Memory B cell (primary cell): Measurements from ENCODE around the gene SV2B.

Experiments
- ATAC-seq: fragments of 150-1000 bp; cut with Tn5 transposase; 2 replicates; pipeline ENCODE4 v1.10.0; 2021; ENCODE audit warnings: low read depth, mild to moderate bottlenecking, moderate library complexity
- DNase-seq, 2 donors: peaks; one replicate each; pipeline ENCODE4 v3.0.0; 2022; ENCODE audit warnings: low spot score in 2 of 2
- H3K27ac Mint-ChIP-seq: one replicate; pipeline ENCODE4 v1.8.0; 2022; ENCODE audit warnings: mild to moderate bottlenecking, moderate library complexity, mixed read lengths
- H3K27me3 Mint-ChIP-seq: one replicate; pipeline ENCODE4 v1.8.0; 2022; ENCODE audit warnings: mixed read lengths
- H3K36me3 Mint-ChIP-seq: one replicate; pipeline ENCODE4 v1.8.0; 2022; ENCODE audit warnings: mild to moderate bottlenecking, mixed read lengths
- H3K4me1 Mint-ChIP-seq: one replicate; pipeline ENCODE4 v1.8.0; 2022; ENCODE audit warnings: mixed read lengths
- H3K4me3 Mint-ChIP-seq: one replicate; pipeline ENCODE4 v1.8.0; 2022; ENCODE audit warnings: mild to moderate bottlenecking, moderate library complexity, mixed read lengths
- H3K9me3 Mint-ChIP-seq: one replicate; pipeline ENCODE4 v1.8.0; 2022; ENCODE audit warnings: mixed read lengths

The SV2B gene

DNA sequence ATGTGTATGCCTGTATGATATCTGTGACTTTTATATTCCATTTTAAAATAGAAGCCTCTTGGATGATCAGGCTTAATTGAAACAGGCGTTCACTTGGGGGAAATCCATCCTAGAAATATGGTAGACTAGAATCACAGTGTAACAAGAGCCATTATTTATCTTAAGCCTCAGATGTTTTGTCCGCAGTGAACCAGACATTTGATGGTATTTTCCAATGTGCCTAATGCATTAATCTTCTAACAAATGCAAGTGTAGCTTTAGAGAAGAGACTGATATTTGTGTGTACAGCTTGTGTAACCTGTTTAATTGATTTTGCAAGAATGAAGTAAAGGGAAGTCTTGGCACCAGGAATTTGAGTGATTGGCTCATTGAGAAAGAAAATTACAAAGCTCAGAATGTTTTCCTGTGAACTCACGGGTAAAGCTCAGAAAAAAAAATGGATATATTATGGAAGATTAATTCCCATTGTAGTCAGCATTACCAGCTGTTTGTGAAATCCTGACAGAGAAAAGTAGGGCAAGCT lies 155.7 kb downstream of the SV2B start:
- Mint-ChIP-seq H3K4me3 (no peak overlapping the region), H3K4me1 (no peaks in the 10 kb centered on the region), H3K27me3 (peaks cover 18% of the 10 kb centered on the region), H3K27ac (no peak overlapping the region), H3K9me3 (no peaks in the 10 kb centered on the region), H3K36me3 (no peaks in the 10 kb centered on the region)
- DNase-seq (no peak), ATAC-seq (no peak)

DNA sequence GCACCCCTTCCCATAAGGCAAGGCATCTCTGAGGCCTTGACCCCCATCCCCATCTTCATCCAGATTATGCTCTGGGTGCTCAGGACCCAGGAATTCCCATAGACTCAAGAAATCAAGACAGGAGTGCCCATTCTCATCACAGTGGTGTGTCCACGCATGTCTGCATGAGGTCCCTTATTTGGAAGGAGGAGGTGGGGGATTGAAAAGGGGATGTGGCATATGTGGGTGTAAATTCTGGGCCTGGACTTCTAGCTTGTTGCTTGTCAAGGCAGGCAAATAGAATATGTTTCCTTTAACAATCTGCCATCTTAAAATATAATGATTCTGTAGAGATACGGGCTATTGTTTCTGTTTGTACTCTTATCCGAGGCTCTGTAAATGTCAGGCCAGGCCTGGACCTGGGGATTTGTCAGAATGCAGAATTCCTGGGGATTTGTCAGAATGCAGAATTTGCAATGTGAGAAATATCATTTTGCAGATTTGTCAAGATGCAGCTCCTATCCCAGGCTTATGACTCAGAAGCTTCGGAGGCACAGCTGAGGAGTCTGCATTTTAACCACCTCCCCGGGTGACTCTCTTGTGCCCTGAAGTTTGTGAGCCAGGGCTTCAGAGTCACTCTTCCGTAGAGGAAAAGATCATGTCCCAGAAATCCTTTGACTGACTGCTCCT lies 157.8 kb downstream of the SV2B start:
- Mint-ChIP-seq H3K27me3 (peaks cover 18% of the 10 kb centered on the region), H3K4me3 (no peak overlapping the region), H3K27ac (no peak overlapping the region), H3K9me3 (no peaks in the 10 kb centered on the region), H3K36me3 (no peaks in the 10 kb centered on the region), H3K4me1 (no peaks in the 10 kb centered on the region)
- DNase-seq (no peak), ATAC-seq (no peak)

DNA sequence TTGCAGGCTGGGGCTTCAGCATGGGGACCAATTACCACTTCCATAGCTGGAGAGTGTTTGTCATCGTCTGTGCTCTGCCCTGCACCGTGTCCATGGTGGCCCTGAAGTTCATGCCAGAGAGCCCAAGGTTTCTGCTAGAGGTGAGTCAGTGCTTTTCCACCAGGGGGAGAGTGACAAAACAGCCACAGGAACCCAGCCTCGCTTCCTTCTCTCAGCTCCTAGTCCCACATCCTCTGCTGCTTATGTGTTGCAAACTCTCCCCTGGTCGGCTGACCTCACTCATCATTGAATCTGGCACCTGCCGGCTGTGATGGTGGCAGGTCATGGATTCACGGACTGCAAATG lies 158.3 kb downstream of the SV2B start:
- Mint-ChIP-seq H3K27me3 (peaks cover 18% of the 10 kb centered on the region), H3K4me1 (no peaks in the 10 kb centered on the region), H3K36me3 (no peaks in the 10 kb centered on the region), H3K9me3 (no peaks in the 10 kb centered on the region), H3K27ac (no peak overlapping the region), H3K4me3 (no peak overlapping the region)
- ATAC-seq (no peak), DNase-seq (no peak)

DNA sequence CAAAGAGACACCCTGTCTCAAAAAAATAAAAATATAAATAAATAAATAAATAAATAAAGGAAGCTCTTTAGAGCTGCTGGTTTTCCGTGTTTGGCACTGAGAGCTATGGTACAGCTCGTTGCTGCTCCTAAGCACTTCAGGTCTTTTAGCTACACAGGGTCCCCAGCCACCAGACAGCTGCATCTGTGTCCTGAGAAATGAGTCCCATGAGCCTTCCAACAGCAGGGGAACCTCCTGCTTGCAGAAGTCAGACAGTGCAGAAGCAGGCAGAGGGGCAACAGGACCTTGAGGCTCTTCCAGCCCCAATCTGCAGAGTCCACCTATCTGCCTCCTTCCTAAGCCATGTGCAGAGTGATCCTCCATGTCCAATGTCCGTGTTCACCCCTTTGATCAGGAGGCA lies 159.0 kb downstream of the SV2B start:
- H3K27ac Mint-ChIP-seq: no peak overlapping the region
- ATAC-seq: no peak
- H3K4me1 Mint-ChIP-seq: no peaks in the 10 kb centered on the region
- no peak overlapping the region for H3K4me3 Mint-ChIP-seq
- no peak for DNase-seq
- H3K9me3 Mint-ChIP-seq: no peaks in the 10 kb centered on the region
- H3K36me3 Mint-ChIP-seq: no peaks in the 10 kb centered on the region
- H3K27me3 Mint-ChIP-seq: peaks cover 16% of the 10 kb centered on the region

DNA sequence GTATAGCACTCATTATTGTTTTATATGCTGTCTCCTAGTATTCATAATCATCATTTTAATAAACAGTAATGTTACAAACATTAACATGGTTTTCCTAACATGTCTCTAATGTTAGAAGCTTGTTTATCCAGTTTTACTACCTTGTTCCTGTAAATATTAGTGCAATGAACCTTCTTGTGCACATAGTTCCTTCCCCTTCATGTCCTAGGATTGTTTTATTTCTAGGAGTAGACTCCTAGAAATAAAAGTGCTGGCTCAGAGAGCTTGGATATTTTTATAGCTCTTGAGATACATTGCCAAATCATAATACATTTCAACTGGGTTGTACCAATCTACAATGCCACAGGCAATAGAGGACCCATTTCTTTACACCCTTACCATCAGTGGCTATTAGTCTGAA lies 161.3 kb downstream of the SV2B start:
- no peak for DNase-seq
- peaks cover 8% of the 10 kb centered on the region for H3K27me3 Mint-ChIP-seq
- ATAC-seq: no peak
- H3K4me3 Mint-ChIP-seq: no peak overlapping the region
- H3K4me1 Mint-ChIP-seq: peaks cover 6% of the 10 kb centered on the region
- H3K9me3 Mint-ChIP-seq: no peaks in the 10 kb centered on the region
- no peaks in the 10 kb centered on the region for H3K36me3 Mint-ChIP-seq
- no peak overlapping the region for H3K27ac Mint-ChIP-seq

DNA sequence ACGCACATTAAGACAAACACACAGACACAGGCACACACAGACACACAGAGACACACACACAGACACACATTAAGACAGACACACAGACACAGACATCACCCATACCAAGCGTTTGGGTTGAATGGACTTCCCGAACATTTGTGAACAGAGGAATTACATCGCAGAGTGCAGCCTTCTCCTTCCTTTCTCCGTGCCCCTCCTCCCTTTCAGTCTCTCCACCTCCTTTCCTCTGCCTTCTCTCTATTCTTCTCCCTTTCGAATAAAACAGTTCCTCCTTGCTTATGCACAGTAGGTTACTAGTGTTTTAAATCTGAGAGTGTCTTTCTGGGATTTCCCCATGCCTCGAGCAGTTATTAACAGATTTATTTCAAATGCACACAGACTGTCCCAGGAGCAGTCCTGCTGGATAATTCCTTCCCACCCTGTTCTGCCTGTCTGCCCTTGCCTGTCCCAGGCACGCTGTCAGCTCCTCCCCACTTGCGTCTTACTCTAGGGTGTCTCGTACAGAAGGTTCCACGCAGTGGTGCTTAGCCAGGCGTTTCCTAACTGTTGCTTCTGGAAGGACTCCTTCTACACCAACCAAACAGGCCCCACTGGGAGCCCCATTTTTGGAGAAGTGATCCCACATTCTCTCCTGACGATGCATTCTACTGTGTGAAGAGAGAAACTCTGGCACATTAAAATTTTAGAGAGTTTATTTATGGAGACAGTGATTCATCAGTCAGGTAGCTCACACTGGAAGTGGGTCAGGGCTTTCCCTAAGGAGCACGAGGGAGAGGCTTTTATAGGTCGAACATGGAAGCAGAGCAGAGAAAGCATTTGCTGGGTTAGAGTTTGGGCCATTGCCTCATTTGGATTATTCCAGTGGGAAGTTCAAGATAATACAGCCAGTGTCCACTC lies 163.8 kb downstream of the SV2B start:
- Mint-ChIP-seq H3K4me1 (peaks cover 6% of the 10 kb centered on the region), H3K27me3 (peaks cover 8% of the 10 kb centered on the region), H3K4me3 (no peak overlapping the region), H3K27ac (no peak overlapping the region), H3K36me3 (no peaks in the 10 kb centered on the region), H3K9me3 (no peaks in the 10 kb centered on the region)
- no peak for ATAC-seq
- DNase-seq: no peak

DNA sequence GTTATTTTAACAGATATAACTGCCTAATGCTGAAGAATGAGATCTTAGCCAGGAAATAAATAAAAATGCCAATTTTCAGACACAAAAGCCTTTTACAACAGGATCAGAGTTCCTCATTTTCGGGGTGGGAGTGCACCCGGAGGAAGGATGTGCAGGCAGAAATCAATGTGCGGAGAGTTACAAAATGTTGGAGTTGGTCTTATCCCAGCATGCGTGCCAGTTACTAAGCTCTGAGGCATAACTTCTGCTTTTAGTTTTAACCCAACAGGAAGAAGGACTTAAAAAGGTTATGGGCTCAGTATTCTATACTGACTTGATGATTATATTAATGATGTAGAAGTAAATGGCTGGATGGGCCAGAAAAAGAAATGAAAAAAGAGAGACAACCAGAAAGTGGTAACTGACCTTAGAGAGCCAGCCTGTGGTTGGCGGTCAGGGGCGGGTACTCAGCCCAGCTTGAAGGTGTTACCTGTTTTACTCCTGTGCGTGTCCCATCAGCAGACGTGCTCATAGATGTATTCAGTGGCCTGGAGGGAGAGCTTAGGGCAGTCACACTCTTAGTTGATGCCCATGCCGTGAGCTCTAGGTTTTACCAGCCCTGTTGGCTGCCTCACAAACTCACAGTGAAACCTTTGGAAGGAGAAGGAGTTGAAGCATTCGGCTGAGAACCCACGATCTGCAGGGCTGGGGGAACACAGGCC lies 164.7 kb downstream of the SV2B start:
- ATAC-seq: no peak
- H3K27ac Mint-ChIP-seq: no peak overlapping the region
- H3K4me1 Mint-ChIP-seq: peaks cover 6% of the 10 kb centered on the region
- no peak overlapping the region for H3K4me3 Mint-ChIP-seq
- peaks cover 9% of the 10 kb centered on the region for H3K27me3 Mint-ChIP-seq
- no peaks in the 10 kb centered on the region for H3K9me3 Mint-ChIP-seq
- DNase-seq: no peak
- H3K36me3 Mint-ChIP-seq: no peaks in the 10 kb centered on the region

DNA sequence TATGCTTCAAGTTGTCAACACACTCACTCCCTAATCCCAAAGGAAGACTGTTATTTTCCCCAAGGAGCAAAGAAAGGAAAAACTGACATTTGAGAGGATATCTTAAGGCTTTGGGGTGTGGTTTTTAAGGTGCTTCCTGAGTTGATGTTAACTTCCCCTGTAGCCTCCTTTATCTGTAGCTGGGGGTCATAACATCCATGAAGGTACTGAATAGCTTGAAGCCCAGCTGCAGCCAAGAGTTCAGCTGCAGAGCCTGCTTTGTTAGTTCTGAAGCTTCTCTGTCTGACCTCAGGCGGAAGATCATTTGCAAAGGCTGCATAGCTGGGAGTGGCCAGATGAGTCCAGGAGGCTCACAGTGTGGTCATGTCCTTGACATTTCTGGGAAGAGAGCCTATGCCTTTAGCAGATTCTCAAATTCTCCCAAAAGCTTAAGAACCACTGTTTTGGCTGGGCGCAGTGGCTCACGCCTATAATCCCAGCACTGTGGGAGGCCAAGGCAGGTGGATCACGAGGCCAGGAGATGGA lies 165.4 kb downstream of the SV2B start:
- Mint-ChIP-seq H3K4me1 (peaks cover 6% of the 10 kb centered on the region), H3K36me3 (no peaks in the 10 kb centered on the region), H3K27me3 (peaks cover 8% of the 10 kb centered on the region), H3K4me3 (no peak overlapping the region), H3K9me3 (no peaks in the 10 kb centered on the region), H3K27ac (no peak overlapping the region)
- DNase-seq: no peak
- ATAC-seq: no peak

DNA sequence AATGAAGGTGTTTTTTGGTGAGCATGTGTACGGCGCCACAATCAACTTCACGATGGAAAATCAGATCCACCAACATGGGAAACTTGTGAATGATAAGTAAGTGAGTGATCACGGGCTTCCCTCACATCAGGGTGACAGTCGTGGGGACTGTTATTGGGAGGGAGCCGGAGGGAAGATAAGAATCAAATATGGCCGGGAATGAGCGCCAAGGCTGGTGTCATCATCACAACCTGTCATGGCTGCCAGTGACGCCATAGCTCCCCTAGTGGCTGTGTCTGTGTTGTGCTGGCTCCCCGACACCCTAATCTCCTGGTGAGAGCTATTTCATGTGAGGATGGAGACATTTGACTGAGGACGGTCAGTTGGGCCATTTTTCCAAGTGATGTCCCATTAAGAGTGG lies 168.5 kb downstream of the SV2B start:
- DNase-seq: no peak
- no peak overlapping the region for H3K27ac Mint-ChIP-seq

DNA sequence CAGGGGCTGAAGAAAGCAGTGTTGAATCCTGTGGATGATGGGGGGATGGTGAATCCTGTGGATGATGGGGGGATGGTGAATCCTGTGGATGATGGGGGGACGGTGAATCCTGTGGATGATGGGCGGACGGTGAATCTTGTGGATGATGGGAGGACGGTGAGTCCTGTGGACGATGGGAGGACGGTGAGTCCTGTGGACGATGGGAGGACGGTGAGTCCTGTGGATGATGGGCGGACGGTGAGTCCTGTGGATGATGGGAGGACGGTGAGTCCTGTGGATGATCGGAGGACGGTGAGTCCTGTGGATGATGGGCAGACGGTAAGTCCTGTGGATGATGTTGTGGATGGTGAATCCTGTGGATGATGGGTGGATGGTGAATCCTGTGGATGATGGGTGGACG lies 170.7 kb downstream of the SV2B start:
- ATAC-seq (no peak), DNase-seq (no peak)
- Mint-ChIP-seq H3K27ac (no peak overlapping the region), H3K36me3 (no peaks in the 10 kb centered on the region), H3K4me3 (no peak overlapping the region), H3K9me3 (no peaks in the 10 kb centered on the region), H3K27me3 (peaks cover 13% of the 10 kb centered on the region), H3K4me1 (peaks cover 2% of the 10 kb centered on the region)

More for the DNA sequence above, 168.5 kb downstream of the SV2B start:
- Mint-ChIP-seq H3K27me3 (peaks cover 13% of the 10 kb centered on the region), H3K9me3 (no peaks in the 10 kb centered on the region), H3K4me3 (no peak overlapping the region), H3K36me3 (no peaks in the 10 kb centered on the region), H3K4me1 (peaks cover 8% of the 10 kb centered on the region)
- no peak for ATAC-seq

DNA sequence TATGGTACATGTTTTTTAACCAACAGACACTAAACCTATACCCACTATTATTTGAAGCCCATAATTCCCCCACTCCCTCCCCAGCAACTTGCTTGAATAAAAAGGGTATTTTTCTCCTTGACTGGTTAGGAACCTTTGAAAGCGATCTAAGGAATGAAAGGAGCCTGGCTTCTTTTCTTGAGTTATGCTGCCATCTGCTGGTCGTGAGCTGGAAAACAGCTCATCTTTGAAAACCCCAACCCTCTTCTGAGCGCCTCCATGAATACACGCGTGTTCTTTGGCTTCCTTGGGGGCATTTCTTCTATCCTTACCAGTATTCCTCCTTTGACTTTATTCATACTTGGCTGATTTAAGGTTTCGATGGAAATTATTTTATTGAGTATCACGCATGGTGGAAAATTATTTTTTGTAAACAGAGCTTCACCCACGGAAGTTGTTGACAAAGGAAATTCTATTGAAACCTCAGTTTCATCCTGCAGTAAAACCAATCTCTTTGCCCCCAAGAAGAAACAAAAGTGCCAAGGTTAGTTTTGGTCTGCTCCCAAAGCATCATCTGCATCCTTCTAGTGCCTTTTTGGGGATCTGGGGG lies 171.6 kb downstream of the SV2B start:
- Mint-ChIP-seq H3K27ac (no peak overlapping the region), H3K4me3 (no peak overlapping the region), H3K36me3 (no peaks in the 10 kb centered on the region), H3K27me3 (peaks cover 13% of the 10 kb centered on the region), H3K9me3 (peaks cover 4% of the 10 kb centered on the region), H3K4me1 (peaks cover 2% of the 10 kb centered on the region)
- peak; percentile 45 to 51 for DNase-seq
- ATAC-seq: peak; percentile 59

DNA sequence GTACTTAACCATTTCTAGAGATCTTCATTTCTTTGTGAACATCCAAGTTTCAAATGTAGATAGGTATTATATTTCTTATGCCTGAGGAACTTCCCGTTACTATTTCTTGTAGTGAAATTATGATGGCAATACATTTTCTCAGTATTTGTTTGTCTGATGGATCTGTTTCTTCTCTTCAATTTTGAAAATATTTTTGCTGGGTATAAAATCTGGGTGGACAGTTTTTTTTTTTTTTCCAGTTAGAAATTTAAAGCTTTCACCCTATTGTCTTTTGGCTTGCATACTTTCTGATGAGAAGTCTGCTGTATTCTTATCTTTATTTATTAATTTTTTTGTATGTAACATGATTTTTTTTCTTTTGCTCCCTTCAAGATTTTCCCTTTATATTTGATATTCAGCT lies 175.8 kb downstream of the SV2B start:
- Mint-ChIP-seq H3K36me3 (no peaks in the 10 kb centered on the region), H3K4me1 (peaks cover 2% of the 10 kb centered on the region), H3K27me3 (peaks cover 3% of the 10 kb centered on the region), H3K9me3 (peaks cover 4% of the 10 kb centered on the region), H3K4me3 (no peak overlapping the region), H3K27ac (no peak overlapping the region)
- DNase-seq (no peak), ATAC-seq (no peak)

DNA sequence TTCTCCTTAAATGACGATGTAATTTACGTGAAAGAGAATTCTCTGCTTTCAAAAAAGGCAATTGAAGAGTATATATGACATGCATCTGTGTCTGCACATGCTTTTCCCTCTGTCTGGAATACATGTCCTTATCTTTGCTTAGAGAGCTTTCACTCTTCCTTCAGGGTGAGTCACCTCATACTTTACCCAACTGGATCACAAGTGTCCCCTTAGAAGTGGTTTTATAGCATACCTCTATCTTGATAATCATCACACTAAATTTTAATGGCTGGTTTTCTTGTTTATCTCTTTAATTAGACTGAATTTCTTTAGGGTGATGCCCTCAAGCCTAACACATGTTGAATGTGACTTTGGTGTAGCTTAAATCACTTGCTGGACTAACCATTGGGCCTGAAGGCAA lies 178.9 kb downstream of the SV2B start:
- ATAC-seq (no peak), DNase-seq (no peak)
- H3K4me3 Mint-ChIP-seq: no peak overlapping the region
- no peaks in the 10 kb centered on the region for H3K36me3 Mint-ChIP-seq
- no peaks in the 10 kb centered on the region for H3K4me1 Mint-ChIP-seq
- H3K27me3 Mint-ChIP-seq: peaks cover 3% of the 10 kb centered on the region
- H3K27ac Mint-ChIP-seq: no peak overlapping the region
- H3K9me3 Mint-ChIP-seq: peaks cover 4% of the 10 kb centered on the region

DNA sequence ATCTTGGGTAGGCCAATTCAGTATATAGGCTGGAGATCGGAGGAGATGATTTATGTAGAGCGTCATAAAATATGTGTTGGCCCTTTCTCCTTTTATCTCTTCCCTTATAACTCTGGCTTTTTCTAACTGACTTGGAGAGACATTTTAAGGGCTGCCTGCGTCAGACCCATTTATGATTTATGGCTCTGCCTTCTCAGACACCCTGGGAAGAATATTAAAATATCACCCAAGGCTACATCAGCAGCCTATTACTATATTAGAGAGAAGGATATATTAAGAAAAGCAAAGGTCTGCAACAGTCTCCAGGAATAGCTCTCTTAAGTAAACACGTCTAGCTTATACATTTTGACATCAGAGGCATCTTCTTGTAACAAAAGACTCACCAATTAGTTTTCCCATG lies 179.4 kb downstream of the SV2B start:
- Mint-ChIP-seq H3K27ac (no peak overlapping the region), H3K4me1 (no peaks in the 10 kb centered on the region), H3K36me3 (no peaks in the 10 kb centered on the region), H3K9me3 (peaks cover 4% of the 10 kb centered on the region), H3K4me3 (no peak overlapping the region), H3K27me3 (peaks cover 3% of the 10 kb centered on the region)
- ATAC-seq (no peak), DNase-seq (no peak)
